Adipocyte (in vitro differentiated cells): ENCODE results near the gene KANSL1.

Experiments
- DNase-seq: peaks from one replicate; pipeline ENCODE4 v3.0.0-alpha.2; 2015; ENCODE audit warnings: low read depth
- H3K27me3 ChIP-seq: replicated peaks from 2 replicates; pipeline ENCODE4 v1.7.0; 2013; ENCODE audit warnings: mild to moderate bottlenecking, low read length, moderate library complexity; ENCODE audit not compliant: control insufficient read depth, insufficient read depth
- H3K36me3 ChIP-seq: 2 replicates; pipeline ENCODE4 v1.7.0; 2013; ENCODE audit warnings: low read length, mild to moderate bottlenecking, moderate library complexity; ENCODE audit not compliant: control insufficient read depth, insufficient read depth, severe bottlenecking
- H3K4me1 ChIP-seq: 2 replicates; pipeline ENCODE4 v1.7.0; 2013; ENCODE audit warnings: mild to moderate bottlenecking, low read length, moderate library complexity; ENCODE audit not compliant: control insufficient read depth, insufficient read depth
- H3K4me3 ChIP-seq: 2 replicates; pipeline ENCODE4 v1.7.0; 2013; ENCODE audit warnings: mild to moderate bottlenecking, low read length, moderate library complexity
- H3K9ac ChIP-seq: 2 replicates; pipeline ENCODE4 v1.7.0; 2013; ENCODE audit warnings: mild to moderate bottlenecking, low read length, moderate library complexity
- H3K9me3 ChIP-seq: 2 replicates; pipeline ENCODE4 v1.7.0; 2013; ENCODE audit warnings: mild to moderate bottlenecking, low read length, moderate library complexity; ENCODE audit not compliant: control insufficient read depth

Gene KANSL1

DNA sequence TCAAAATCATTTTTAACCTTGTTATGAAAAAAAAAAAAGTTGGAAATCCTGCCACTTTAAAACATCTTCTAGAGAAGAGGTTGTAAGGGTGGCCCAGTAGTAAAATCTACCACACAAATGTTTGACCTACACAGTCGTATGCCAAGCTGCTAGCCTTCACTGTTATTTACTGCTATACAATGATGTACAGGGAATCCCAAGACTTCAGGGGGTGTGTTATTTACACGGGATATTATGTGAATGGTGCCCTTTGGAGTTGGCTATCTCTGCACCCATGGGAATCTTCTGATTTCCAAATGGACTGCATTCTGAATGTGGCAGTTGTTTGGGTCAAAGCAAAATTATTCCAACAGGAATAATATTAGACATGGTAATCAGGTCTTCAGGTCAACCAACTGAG lies 148.2 kb downstream of the KANSL1 start:
- no peak overlapping the region for H3K4me3 ChIP-seq
- peaks cover 53% of the 10 kb centered on the region for H3K36me3 ChIP-seq
- no peaks in the 10 kb centered on the region for H3K27me3 ChIP-seq
- peaks cover 36% of the 10 kb centered on the region for H3K4me1 ChIP-seq
- peak overlapping the region; percentile 37 for H3K9ac ChIP-seq
- no peaks in the 10 kb centered on the region for H3K9me3 ChIP-seq
- no peak for DNase-seq

DNA sequence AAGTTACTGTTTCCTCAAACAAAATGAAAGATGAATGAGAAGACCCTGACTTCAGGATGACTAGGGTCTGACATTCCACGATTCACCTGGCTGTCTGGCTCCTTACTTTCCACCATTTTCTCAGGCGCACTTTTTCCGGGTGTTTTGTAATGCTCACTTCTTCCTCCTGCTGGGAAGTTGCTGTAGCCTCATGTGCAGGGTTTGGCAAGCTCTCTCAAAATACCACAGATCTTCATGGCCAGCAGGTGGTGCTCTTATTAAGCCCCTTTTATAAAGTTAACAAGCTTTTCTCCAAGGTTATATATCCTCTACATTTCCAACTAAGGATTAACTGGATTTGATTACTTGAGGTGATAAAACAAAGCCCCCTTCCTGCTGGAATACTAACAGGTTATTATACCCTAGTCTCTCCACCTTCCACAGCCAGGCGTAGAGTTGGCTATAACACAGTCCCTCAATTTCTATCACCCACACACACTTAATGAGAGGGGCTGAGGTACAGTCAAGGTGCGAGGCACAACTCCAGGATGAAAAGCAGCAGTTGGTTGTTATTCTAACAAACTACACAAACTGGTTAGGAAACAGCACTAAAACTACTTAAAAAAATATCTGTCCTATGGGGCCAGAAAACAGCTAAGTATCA lies 148.8 kb downstream of the KANSL1 start:
- H3K4me1 ChIP-seq, result peaks cover 34% of the 10 kb centered on the region
- peak overlapping the region; percentile 37 for H3K9ac ChIP-seq
- H3K27me3 ChIP-seq, result no peaks in the 10 kb centered on the region
- H3K4me3 ChIP-seq, result no peak overlapping the region
- peak; percentile 96 for DNase-seq
- peaks cover 53% of the 10 kb centered on the region for H3K36me3 ChIP-seq
- no peaks in the 10 kb centered on the region for H3K9me3 ChIP-seq

DNA sequence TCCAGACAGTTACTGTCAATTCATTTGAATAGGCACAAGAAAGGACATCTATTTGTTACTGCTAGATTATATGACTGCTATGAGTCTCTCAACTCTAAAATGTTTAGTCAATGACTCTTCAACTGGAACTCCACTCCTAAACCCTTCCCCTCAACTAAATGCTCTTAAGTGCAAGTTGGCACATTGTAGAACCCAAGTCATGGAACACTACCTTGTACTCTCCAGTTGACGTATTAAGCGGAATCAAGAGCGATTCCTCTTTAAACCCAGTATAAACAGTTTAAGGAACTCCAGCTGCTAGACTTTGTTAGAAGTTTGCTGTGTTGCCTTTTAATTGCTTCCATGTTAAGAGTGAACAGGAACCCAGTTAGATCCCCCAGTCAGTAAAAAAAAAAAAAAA lies 149.6 kb downstream of the KANSL1 start:
- H3K36me3 ChIP-seq, result peaks cover 57% of the 10 kb centered on the region
- no peak overlapping the region for H3K4me3 ChIP-seq
- H3K27me3 ChIP-seq, result no peaks in the 10 kb centered on the region
- no peak for DNase-seq
- no peak overlapping the region for H3K9ac ChIP-seq
- H3K4me1 ChIP-seq, result peaks cover 34% of the 10 kb centered on the region
- no peaks in the 10 kb centered on the region for H3K9me3 ChIP-seq

DNA sequence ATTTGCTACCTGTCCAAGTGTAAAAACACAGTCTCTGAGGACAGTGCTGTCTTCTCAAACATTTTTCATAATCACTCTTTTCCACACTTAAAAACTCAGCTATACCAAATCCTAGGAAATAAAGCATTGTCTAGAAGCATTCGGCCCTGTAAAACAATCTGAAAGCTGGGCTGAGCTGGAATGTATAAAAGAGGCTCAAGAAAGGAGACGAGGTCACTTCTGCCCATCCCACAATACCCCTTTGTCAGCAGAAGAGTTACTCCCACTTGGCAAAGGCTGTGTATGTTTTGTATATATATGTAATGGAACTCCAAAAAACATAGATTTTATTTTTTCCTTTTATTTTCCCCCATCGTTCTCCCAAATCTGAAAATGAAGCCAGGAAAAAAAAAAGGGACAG lies 150.3 kb downstream of the KANSL1 start:
- Histone ChIP-seq H3K4me3 (no peak overlapping the region), H3K27me3 (no peaks in the 10 kb centered on the region), H3K9me3 (no peaks in the 10 kb centered on the region), H3K36me3 (peaks cover 59% of the 10 kb centered on the region), H3K4me1 (peaks cover 34% of the 10 kb centered on the region), H3K9ac (peak overlapping the region; percentile 22)
- DNase-seq, result no peak

DNA sequence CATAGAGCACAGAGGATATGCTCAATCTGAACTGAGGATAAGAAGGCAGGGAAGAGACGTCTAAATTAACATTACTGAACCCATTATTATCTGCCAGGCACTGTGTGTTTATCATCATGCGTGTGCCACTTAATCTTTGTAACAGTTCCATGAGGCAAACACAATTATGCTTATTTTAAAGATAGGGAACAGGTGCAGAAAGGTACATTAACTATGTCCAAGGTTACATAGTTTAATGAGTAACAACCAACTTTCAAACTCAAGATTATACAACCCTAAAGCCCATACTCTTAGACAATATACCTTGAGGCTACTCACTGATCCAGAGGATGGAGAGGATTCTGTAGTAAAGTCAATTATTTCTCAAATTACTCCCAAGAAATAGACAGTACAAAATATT lies 151.0 kb downstream of the KANSL1 start:
- H3K36me3 ChIP-seq, result peaks cover 60% of the 10 kb centered on the region
- DNase-seq, result no peak
- H3K9ac ChIP-seq, result no peak overlapping the region
- H3K27me3 ChIP-seq, result no peaks in the 10 kb centered on the region
- peaks cover 31% of the 10 kb centered on the region for H3K4me1 ChIP-seq
- H3K9me3 ChIP-seq, result no peaks in the 10 kb centered on the region
- no peak overlapping the region for H3K4me3 ChIP-seq

DNA sequence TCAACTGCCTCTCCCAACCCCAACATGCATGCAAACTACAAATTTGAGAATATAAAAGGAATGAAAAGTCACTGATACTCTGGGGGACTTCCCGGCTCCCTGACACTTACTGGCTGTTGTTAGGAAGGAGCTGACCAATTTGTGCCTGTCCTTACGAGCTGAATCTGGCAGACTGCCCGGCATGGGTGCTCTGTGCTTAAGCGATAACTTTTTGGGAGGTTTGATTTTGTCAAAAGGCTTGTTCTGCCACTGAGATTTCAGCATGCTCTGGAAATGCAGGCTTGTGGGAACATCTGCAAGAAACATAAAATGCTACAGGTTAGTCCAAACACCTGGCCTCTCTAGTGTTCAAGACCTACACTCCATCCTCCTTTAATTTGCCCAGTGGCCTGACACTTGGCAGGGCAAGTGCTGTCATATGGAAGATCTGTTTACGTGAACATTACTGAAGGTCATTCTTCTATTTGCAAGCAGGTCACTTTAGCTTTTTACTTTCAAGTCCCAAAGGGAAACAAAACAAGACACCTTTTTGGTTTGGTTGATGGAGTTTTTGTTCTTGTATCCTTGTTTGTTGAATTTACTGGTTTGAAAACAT lies 153.5 kb downstream of the KANSL1 start:
- H3K27me3 ChIP-seq, result no peaks in the 10 kb centered on the region
- peaks cover 8% of the 10 kb centered on the region for H3K4me1 ChIP-seq
- H3K36me3 ChIP-seq, result peaks cover 76% of the 10 kb centered on the region
- no peak for DNase-seq
- no peaks in the 10 kb centered on the region for H3K9me3 ChIP-seq
- no peak overlapping the region for H3K9ac ChIP-seq
- H3K4me3 ChIP-seq, result no peak overlapping the region

DNA sequence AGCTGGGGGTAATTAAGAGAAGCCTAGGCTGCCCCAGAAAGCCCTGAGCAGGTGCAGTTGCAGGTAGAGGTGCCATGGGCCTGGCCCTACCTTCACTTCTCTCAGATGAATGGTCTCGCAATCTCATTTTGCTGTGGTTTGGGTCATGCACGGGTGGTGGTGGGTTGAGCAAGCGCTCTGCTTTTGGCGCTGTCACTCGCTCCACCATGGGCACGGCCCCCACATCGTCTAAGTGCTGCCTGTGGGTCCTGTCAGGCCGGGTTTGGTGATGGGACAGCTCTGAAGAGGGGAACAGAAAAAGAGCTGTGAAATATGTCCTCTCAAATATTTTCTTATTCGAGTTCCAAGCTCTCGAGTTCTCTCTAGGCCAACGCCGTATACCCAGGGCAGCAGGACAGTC lies 154.3 kb downstream of the KANSL1 start:
- H3K4me1 ChIP-seq, result peaks cover 4% of the 10 kb centered on the region
- H3K9me3 ChIP-seq, result no peaks in the 10 kb centered on the region
- H3K27me3 ChIP-seq, result no peaks in the 10 kb centered on the region
- no peak overlapping the region for H3K4me3 ChIP-seq
- H3K36me3 ChIP-seq, result peaks cover 82% of the 10 kb centered on the region
- no peak for DNase-seq
- H3K9ac ChIP-seq, result no peak overlapping the region

DNA sequence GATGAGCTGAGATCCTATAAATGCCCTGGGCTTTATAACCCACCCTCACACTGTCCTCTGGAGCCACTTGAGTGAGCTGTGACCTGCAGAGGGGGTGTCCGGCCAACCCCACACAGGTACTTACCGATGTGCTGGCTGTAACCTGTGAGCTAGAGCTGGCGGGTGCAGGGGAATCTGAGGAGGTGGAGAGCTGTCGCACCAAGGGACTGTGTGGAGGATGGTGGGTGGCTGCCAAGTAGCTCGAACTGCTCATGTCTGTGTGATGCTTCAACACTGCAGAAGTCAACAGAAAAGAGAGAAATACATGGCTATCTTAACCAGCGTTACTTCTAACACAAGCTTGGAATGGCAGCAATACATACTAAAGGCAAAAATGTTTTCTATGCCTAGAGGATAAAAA lies 154.8 kb downstream of the KANSL1 start:
- H3K36me3 ChIP-seq, result peaks cover 86% of the 10 kb centered on the region
- peaks cover 4% of the 10 kb centered on the region for H3K4me1 ChIP-seq
- no peaks in the 10 kb centered on the region for H3K9me3 ChIP-seq
- no peak for DNase-seq
- H3K4me3 ChIP-seq, result no peak overlapping the region
- H3K27me3 ChIP-seq, result no peaks in the 10 kb centered on the region
- H3K9ac ChIP-seq, result no peak overlapping the region

DNA sequence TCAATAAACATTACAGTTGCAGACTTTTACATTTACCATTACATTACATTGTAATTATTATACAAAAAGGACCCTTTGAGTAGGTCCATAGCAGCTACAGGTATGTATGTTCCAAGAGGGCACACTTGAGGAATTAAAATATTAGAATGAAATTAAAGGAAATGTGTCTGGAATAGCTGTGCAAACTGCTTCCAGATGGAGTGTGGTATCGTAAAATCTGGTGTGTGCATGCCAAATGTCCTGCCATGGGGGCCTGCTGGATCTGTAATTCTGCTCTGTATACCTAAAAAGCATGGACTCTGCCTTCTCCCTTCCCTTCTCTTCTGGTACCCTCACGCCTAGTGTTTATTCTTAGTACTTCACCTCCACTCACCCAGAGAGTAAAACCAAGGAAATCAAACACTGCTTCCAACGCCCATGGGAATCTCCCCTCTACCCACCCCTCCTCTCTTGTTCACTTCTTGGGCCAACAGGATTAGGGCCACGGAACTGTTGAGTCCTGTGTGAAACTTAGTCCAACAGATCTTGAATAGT lies 155.4 kb downstream of the KANSL1 start:
- Histone ChIP-seq H3K4me3 (no peak overlapping the region), H3K9me3 (no peaks in the 10 kb centered on the region), H3K27me3 (no peaks in the 10 kb centered on the region), H3K9ac (no peak overlapping the region), H3K4me1 (peaks cover 4% of the 10 kb centered on the region), H3K36me3 (peaks cover 92% of the 10 kb centered on the region)
- no peak for DNase-seq

DNA sequence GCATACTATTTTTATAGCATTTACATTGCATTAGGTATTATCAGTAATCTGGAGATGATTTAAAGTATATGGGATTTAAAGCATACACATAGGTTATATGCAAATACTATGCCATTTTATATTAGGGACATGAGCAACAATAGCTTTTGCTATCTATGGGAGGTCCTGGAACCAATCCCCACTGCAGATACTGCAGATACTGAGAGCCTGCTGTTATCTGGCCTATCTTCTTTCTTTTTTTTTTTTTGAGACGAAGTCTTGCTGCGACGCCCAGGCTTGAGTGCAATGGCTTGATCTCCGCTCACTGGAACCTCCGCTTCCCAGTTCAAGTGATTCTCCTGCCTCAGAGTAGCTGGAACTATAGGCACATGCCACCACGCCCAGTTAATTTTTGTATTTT lies 156.7 kb downstream of the KANSL1 start:
- no peak overlapping the region for H3K9ac ChIP-seq
- peaks cover 4% of the 10 kb centered on the region for H3K4me1 ChIP-seq
- H3K9me3 ChIP-seq, result no peaks in the 10 kb centered on the region
- H3K4me3 ChIP-seq, result no peak overlapping the region
- no peaks in the 10 kb centered on the region for H3K27me3 ChIP-seq
- no peak for DNase-seq
- H3K36me3 ChIP-seq, result peaks cover 98% of the 10 kb centered on the region

DNA sequence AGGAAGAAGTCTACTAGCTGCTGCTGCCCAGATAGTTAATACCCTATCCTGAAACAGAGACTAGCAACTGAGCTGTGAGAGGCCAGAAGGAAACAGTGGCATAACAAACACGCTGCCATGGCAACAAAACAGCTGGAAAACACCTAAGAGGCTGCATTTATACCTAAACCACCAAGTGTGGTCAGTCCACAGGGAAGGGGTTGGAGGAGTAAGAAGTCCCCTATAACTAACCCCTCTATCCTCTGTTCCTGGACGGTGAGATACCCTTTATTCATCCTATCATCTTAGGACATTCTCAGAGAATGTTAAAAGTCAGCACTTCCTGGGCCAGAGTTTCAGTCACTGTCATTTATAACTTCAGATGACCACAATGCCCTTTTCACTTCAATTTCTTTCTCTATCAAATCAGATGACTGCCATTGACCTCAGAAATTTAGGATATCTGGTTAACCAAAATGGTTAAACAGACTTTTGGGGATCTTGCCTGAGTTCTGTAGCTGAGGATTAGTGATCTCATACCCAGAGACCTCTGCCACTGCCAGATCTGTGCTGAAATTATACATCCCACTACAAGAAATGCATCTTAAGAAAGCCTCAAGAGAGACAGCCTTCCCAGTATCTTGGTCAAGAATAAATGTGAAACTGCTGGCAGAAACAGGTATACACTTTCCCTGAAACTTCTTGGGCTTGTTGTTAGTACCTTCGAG lies 158.0 kb downstream of the KANSL1 start:
- Histone ChIP-seq H3K27me3 (no peaks in the 10 kb centered on the region), H3K9me3 (no peaks in the 10 kb centered on the region), H3K9ac (no peak overlapping the region), H3K36me3 (peaks cover 99% of the 10 kb centered on the region), H3K4me1 (peaks cover 4% of the 10 kb centered on the region), H3K4me3 (no peak overlapping the region)
- DNase-seq, result no peak
